Esophagus (tissue), 2 donors: ENCODE measurements around the gene PDZD2. TPM values are rescaled to one million over a fixed set of nuclear protein-coding genes. Genes with fewer than 3 reads are reported as not detected.

Experiments
- H3K27ac ChIP-seq, 2 donors: one replicate each; pipeline ENCODE4 v1.5.1; 2013; ENCODE audit warnings: low read depth in 2 of 2, mild to moderate bottlenecking in 2 of 2, inconsistent platforms in 1 of 2, low read length in 1 of 2, moderate library complexity in 1 of 2
- H3K27me3 ChIP-seq, 2 donors: one replicate each; pipeline ENCODE4 v1.6.1; 2013; ENCODE audit warnings: low read length in 2 of 2, control low read depth in 1 of 2, mild to moderate bottlenecking in 1 of 2; ENCODE audit not compliant: insufficient read depth in 2 of 2, control insufficient read depth in 1 of 2
- H3K36me3 ChIP-seq, 2 donors: one replicate each; pipeline ENCODE4 v1.6.1; 2013; ENCODE audit warnings: low read length in 1 of 2; ENCODE audit not compliant: control insufficient read depth in 2 of 2, insufficient read depth in 2 of 2
- H3K4me1 ChIP-seq, 2 donors: one replicate each; pipeline ENCODE4 v1.6.1; 2013; ENCODE audit warnings: low read length in 1 of 2; ENCODE audit not compliant: control insufficient read depth in 2 of 2, insufficient read depth in 2 of 2
- H3K4me3 ChIP-seq, 2 donors: one replicate each; pipeline ENCODE4 v1.5.1; 2013; ENCODE audit warnings: low read length in 2 of 2, mild to moderate bottlenecking in 2 of 2, low read depth in 1 of 2, moderate library complexity in 1 of 2
- H3K9me3 ChIP-seq, 2 donors: one replicate each; pipeline ENCODE4 v1.6.1; 2013; ENCODE audit warnings: mild to moderate bottlenecking in 2 of 2, low read depth in 1 of 2, low read length in 1 of 2, moderate library complexity in 1 of 2; ENCODE audit not compliant: control insufficient read depth in 2 of 2, insufficient read depth in 1 of 2
- WGBS, 2 donors: extraction: QIAGEN DNeasy Blood & Tissue Kit; methylation state at CpG; one replicate each; pipeline ENCODE4 v1.1.7; 2013; 5-methylcytosine and 5-hydroxymethylcytosine counted together
- polyA plus RNA-seq, 2 donors: library from polyadenylated mRNA; stranded (reverse); fragments of 200-250 nt; gene quantifications; one replicate each; pipeline ENCODE4 v1.2.3, GENCODE V29; 2013
- donor health status: healthy with polysubstance abuse.
- donor health status: Bipolar disorder and iron deficiency.

The PDZD2 gene
- polyA plus RNA-seq, 2 donors: 6.6 to 15.3 TPM

DNA sequence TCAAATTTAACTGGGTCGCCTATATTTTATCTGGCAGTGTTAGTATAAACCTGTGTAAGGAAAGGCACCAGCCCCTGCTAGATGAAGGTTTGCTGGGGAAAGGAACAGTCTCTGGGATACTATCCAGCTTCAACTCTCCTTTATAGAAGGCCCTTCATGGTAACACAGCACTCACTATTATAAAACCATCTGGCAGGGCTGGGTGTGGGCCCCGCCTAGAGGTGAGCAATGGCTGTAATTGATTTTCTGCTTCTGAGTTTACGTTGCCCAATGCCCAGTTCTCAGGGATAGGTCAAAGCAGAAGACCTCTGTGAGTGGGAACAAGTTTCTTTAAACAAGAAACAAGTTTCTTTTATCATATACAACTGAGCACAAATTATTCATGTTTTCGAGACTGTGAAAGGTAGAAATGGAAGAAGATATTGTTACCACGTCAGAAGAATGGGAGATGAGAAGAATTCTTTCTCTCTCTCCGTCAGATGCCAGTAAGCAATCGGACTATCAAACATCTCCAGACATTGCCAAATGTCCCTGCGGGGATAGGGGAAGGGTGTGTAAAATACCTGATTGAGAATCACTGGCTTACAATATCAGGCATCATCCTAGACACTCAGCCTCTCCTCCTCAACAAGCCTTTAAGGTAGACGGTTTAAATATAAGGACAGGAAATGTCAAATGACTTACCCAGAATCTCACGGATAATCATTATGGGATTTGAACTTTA is 205.9 kb downstream of the PDZD2 start:
- Histone ChIP-seq H3K27ac (no peak overlapping the region), H3K36me3 (no peaks in the 10 kb centered on the region), H3K4me1 (no peaks in the 10 kb centered on the region), H3K4me3 (no peak overlapping the region), H3K27me3 (no peaks in the 10 kb centered on the region), H3K9me3 (no peaks in the 10 kb centered on the region)
- 70 to 78% methylated on average over 10 of the region's 10 CpGs for WGBS, 2 donors

DNA sequence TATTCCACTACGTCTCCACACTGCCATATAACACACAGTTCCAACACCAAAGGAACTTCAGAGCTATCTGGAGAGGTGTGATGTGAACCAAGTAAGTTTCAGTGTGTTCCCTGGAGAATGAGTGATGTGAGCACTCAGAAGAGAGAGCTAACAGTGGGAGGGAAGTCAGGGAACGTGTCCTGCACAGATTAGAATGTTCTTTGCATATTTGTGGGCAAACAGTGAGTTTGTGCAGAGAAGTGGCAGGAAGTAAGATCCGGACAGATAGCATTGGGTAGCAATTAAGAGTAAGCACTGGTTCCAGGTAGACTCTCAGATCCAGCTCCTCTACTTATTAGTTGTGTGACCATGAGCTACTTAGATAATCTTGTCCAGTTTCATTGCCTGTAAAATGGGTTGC is 206.4 kb downstream of the PDZD2 start:
- Histone ChIP-seq H3K4me1 (no peaks in the 10 kb centered on the region), H3K36me3 (no peaks in the 10 kb centered on the region), H3K4me3 (no peak overlapping the region), H3K27me3 (no peaks in the 10 kb centered on the region), H3K27ac (no peak overlapping the region), H3K9me3 (no peaks in the 10 kb centered on the region)
- 61 to 77% methylated on average over 3 of the region's 3 CpGs for WGBS, 2 donors

DNA sequence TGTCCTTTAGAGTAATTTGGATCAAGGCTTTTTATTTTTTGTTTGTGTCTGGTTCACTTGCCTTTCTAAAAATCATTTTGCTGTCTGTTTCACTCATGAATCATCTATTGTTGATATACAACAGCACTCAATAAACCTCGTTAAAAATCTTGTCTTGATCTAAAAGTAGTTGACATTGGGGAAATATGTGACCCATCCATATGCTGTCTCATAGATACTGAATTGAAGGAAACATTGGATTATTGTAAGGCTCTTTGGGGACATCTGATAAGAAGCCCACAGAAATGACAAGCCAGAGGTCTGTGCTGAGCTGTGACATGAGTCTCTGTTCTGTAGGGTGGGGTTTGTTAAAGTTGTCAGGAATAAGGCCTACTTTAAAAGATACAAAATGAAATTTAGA is 208.0 kb downstream of the PDZD2 start:
- Histone ChIP-seq H3K4me1 (no peaks in the 10 kb centered on the region), H3K36me3 (no peaks in the 10 kb centered on the region), H3K4me3 (no peak overlapping the region), H3K9me3 (no peaks in the 10 kb centered on the region), H3K27me3 (no peaks in the 10 kb centered on the region), H3K27ac (no peak overlapping the region)
- 34 to 40% methylated on average over 1 of the region's 1 CpG for WGBS, 2 donors

- H3K27me3 ChIP-seq: no peaks in the 10 kb centered on the region
- no peak overlapping the region for H3K4me3 ChIP-seq
- H3K36me3 ChIP-seq: no peaks in the 10 kb centered on the region
- H3K27ac ChIP-seq: no peak overlapping the region
- H3K4me1 ChIP-seq: no peaks in the 10 kb centered on the region
- 70 to 80% methylated on average over 7 of the region's 7 CpGs for WGBS, 2 donors
- H3K9me3 ChIP-seq: no peaks in the 10 kb centered on the region
Observed at GRCh38 chr5:31847354-31847753, 208.4 kb downstream of the PDZD2 start.

- H3K9me3 ChIP-seq: no peaks in the 10 kb centered on the region
- H3K4me1 ChIP-seq: no peaks in the 10 kb centered on the region
- H3K27ac ChIP-seq: no peak overlapping the region
- 51 to 61% methylated on average over 4 of the region's 4 CpGs for WGBS, 2 donors
- no peaks in the 10 kb centered on the region for H3K36me3 ChIP-seq
- H3K4me3 ChIP-seq: no peak overlapping the region
- H3K27me3 ChIP-seq: no peaks in the 10 kb centered on the region
Observed at GRCh38 chr5:31850981-31851689, 212.2 kb downstream of the PDZD2 start.

DNA sequence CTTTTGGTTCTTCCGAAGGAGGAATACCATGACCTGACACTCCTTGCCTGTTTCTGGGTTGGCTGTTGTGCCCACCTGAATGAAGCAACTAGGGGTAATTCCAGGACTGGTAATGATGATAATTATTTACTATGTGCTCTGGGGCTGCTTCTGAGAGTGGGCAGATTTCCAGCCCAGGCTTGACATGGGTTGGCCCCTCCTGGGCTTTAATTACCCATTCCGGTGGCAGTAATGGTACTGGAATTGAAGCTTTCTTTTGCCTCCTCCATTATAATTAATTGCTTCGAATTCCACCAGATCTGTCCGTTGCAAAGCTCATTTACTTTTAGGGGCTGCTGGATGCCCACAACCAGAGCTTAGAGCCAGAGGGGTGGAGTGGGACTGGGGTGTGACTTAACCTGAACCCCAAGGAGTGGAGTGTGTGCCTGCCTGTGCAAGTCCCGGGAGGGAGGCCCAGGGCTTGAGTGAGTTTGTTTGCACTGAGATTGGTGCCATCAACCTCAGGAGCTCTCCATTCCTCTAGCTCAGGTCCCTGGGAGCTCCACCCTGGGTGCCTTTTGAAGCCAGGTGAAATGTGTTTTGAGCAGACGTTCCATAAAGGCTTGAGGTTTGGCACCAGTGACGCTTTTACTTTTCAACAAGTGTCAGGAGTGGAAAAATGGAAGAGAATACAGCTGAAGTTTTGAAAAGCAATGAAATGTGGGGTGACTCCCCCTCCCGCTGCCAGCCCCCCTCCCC is 214.6 kb downstream of the PDZD2 start:
- peak overlapping the region; percentile 65 to 83 for H3K27ac ChIP-seq
- WGBS, 2 donors: 34 to 45% methylated on average over 8 of the region's 8 CpGs
- H3K4me3 ChIP-seq: no peak overlapping the region

GRCh38 chr5:31854181-31855133 is 215.5 kb downstream of the PDZD2 start:
- Histone ChIP-seq H3K4me3 (peak overlapping the region; percentile 58 to 65), H3K27me3 (no peaks in the 10 kb centered on the region), H3K36me3 (no peaks in the 10 kb centered on the region), H3K27ac (peak overlapping the region; percentile 65 to 83), H3K4me1 (peaks cover 0 to 1% of the 10 kb centered on the region in 2 donors), H3K9me3 (peaks cover 0 to 4% of the 10 kb centered on the region in 2 donors)
- WGBS, 2 donors: 3% methylated on average over 49 of the region's 49 CpGs

More for the DNA sequence above, 214.6 kb downstream of the PDZD2 start:
- peaks cover 0 to 1% of the 10 kb centered on the region in 2 donors for H3K4me1 ChIP-seq
- H3K9me3 ChIP-seq: no peaks in the 10 kb centered on the region
- H3K36me3 ChIP-seq: no peaks in the 10 kb centered on the region
- no peaks in the 10 kb centered on the region for H3K27me3 ChIP-seq

DNA sequence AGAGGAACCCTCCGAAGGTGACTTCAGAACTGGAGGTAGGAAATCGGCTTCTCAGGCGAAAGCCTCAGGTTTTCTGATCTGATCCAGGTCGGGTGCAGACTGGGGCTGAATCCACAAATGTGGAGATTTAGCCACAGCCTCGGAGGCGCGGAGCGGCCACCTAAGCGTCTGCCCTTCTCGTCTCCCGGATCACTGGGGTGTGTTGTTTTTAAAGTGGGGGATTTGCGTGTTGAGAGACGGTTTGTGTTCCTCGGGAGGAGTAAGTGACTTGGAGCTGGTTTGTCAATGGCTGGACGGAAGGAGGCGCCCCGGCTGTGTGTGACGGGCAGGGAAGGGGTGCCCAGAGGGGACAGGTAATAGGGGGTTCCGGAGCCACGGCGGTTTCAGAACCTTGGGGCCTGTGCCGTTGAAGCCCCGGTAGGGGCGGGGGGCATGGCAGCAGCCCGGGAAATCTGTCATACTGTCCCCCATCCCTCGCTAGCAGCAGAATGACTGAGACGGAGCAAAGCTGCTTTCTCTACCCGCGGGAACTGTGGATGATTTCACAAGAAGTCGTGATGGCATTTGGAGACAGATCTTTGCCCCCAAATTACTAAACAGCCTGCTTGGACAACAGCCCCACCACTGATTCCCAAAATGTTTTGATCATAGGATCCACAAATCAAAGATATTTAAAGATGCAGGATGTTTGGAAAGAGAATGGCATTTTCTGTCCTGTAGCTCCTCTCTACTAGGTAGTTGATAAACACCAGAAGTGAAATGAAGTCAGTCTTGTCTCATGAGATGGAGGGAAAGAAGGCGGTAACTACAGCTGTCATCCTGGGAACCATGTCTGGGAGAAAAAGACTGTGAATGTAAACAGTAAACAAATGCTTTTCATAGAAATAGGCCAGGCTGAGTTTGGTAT is 216.5 kb downstream of the PDZD2 start:
- 4% methylated on average over 31 of the region's 31 CpGs for WGBS, 2 donors

More for the DNA sequence above, 216.5 kb downstream of the PDZD2 start:
- no peaks in the 10 kb centered on the region for H3K27me3 ChIP-seq
- peaks cover under 1 to 9% of the 10 kb centered on the region in 2 donors for H3K9me3 ChIP-seq
- peak overlapping the region; percentile 65 to 83 for H3K27ac ChIP-seq
- peak overlapping the region; percentile 58 to 65 for H3K4me3 ChIP-seq
- no peaks in the 10 kb centered on the region for H3K36me3 ChIP-seq
- peaks cover 0 to 1% of the 10 kb centered on the region in 2 donors for H3K4me1 ChIP-seq
